HTERT RPE-1 (cell line): ENCODE results near the gene COP1.
"Not testable (repeated sequence)": the region's sequence is repeated elsewhere in the genome, so short reads cannot be mapped to it uniquely, and the experiment has no call there.

ENCODE experiments used
- in situ Hi-C: fragments of 300-500 bp; cut with MboI; formaldehyde crosslinking; loops from 4 replicates; pipeline ENCODE4 v1.14.3; 2020; ENCODE audit warnings: low sequenced_read_pairs

COP1 gene

DNA sequence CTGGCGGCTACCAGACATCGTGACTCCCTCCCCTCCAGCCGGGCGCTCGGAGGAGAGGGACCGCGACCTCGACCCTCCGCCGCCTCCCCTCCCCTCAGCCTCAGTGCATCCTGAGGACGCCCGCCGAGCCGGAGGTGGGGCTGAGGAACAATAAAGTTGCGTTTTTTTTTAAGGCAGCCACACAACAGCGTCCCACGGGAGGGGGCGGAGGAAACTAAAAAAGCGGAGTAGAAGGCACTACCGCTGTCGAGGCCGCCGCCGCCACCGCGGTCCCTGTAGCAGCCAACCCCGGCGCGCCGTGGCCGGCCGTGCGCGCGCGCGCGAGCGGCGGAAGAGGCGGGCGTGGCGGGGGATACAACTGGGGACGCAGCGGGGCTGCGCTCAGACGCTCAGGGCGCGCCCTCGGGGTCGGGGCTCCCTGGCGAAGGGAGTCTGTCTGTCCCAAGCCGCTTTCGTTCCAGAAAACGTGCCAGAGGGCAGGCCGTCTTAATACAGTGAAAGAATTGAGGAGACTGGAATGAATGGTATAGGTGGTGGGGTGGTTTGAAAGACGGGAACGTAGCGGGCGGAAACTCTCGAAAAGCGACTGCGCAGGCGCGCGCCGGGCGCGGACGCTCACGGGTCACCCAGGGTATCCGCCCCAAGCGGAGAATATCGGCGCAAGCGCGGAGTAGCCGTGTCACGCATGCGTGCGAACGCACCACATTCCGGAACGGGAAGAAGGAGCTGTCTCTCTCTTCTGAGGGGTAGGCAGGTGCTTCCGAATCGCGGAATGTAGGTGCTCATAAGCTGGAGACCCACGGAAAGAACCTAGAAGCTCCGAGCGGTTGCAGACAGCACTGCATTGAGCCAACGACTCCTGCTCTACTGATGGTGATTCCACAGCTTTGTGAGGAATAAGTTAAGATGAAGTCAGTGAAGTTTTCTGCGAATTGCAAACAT is at the start of gene COP1:
COP1 (minus strand) TSS at position 326 of the 942 bp plus-strand sequence; CDS start at position 18, 308 bp downstream.
- in situ Hi-C loops, result no loop called here

DNA sequence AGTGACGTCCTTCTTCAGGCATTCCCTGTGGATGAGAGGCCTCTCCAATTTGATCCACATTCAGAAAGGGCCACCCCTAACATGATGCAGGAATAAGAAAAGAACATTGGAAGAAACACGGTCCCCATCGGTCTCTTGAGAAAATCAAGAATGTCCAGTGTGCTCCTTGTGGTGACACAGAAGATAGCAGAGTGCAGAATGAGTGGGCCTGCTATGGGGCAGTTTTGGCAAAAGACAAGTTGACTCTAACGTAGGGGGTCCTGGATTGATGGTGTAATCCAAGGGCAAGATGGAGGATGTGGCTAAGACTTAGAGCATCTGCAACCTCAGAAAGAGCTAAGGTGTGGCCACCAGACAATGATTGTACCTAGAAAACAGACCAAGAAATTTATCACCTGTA is 45.1 kb upstream of the COP1 start:
- in situ Hi-C loops, result no loop called here

DNA sequence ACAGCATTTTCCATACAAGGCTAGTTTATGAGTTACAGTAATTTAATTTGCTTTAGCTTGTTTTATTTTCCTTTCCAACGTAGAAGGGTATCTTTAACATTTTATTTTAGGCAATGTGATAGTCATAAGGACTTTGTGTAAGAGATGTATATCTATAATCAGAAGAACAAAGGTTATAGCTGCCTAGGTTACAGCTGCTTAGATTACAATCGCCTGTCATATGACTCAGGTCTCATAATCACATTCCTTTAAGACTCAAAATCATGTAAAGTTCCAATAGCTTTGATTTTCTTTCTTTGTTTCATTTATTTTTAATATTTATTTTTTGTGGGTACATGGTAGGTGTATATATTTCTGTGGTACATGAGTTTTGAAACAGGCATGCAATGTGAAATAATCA is 37.8 kb upstream of the COP1 start:
- in situ Hi-C loops, result no loop called here

- in situ Hi-C loops, result no loop called here
Observed at GRCh38 chr1:176243746-176244145, 36.7 kb upstream of the COP1 start.

DNA sequence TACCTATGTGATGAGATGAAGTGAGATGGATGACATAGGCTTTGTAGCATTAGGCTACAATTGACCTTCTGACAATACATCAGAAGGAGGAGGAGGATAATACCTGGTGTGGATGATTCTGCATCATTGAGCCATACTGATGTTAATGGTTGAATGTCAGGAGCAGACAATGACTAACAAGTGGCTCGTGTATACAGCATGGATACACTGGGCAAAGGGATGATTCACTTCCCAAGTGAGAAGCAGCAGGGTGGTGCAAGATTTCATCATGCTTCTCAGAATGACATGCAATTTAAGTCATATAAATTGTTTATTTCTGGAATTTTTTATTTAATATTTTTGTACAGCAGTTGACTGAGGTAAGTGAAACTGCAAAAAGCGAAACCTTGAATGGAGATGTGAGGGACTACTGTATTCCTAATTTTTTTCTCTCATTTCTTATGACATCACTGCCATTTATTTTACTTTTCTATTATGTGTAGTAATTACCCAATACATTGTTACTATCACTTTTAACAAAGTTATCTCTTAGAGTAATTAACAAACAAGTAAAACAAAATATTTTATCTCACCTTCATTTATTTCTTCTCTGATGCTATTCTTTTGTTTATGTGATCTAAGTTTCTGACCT is 34.4 kb upstream of the COP1 start:
- in situ Hi-C loops, result no loop called here

GRCh38 chr1:176233657-176234056 is 26.6 kb upstream of the COP1 start:
- in situ Hi-C loops, result not testable (repeated sequence)

DNA sequence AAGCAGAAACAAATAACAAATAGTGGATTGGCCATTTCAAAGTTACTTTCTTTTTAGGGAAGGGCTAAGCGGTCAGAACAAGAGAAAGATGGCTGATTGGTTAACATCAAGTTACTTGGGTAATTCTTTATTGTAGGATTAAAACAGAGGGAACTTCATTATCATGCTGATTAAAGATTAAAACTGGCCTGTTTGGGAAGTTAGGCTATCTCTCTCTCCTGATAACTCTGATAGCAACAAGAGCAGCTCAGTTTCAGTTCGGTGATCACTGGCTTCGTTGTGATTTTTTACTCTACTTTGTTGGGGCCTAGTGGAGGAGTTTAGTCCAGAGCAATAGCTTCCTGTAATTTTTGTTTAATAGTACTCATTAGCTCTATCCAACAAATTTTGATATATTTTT is 20.5 kb upstream of the COP1 start:
- in situ Hi-C loops, result no loop called here

GRCh38 chr1:176225911-176226310 is 18.8 kb upstream of the COP1 start:
- in situ Hi-C loops, result no loop called here

- in situ Hi-C loops, result no loop called here
Observed at GRCh38 chr1:176225479-176225875, 18.4 kb upstream of the COP1 start.

DNA sequence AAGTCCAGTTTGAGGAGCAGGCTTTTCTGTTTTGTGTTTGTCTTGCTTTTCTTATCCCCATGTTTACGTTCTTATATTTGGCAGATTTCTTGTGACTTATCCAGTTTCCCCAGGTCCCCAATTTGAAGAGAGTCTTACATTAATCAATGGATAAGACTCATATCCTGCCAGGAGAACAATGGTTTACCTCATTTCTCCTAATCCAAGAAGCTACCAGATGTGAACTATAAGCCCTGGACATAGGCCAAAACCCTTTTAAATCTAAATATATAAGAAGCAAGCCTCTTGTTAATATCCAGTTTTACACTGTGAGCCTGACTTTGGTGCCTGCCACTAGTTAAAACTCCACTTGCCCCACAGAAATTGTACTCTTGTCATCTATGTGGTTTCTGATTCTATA is 15.1 kb upstream of the COP1 start:
- in situ Hi-C loops, result no loop called here

GRCh38 chr1:176220100-176220689 is 13.1 kb upstream of the COP1 start:
- in situ Hi-C loops, result no loop called here

DNA sequence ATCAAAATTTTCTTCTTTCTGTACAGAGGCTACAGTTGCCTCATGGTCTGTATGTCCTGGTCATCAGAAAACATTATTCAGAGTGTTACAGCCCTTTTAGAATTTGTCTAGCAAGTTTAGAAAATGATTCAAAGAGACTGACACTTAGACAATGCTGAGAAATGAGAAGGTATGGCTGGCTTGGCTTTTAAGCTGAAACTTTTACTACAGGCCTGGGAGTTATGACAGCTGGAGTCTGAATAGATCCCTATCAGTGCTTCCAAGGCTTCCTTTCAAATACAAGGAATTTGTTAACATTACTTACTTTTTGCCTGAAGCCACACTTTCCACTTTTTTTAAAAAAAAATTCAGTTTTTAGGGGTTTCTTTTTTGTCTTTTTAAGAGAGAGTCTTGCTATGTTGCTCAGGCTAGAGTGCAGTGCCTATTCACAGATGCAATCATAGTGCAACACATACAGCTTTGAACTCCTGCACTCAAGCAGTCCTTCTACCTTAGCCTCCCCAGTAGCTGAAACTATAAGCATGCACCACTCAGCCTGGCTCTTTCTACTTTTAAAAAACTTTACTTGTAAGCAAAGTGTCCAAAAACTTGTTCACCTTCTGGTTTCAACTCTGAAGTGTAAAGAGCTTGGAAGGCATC is 10.5 kb upstream of the COP1 start:
- in situ Hi-C loops, result no loop called here

GRCh38 chr1:176216031-176216430 is 8.9 kb upstream of the COP1 start:
- in situ Hi-C loops, result no loop called here

- in situ Hi-C loops, result no loop called here
Observed at GRCh38 chr1:176211396-176212165, 4.5 kb upstream of the COP1 start.

- in situ Hi-C loops, result no loop called here
Observed at GRCh38 chr1:176208034-176208433, 948 bp upstream of the COP1 start.

- in situ Hi-C loops, result no loop called here
Observed at GRCh38 chr1:176206006-176206960, 803 bp downstream of the COP1 start.

- in situ Hi-C loops, result no loop called here
Observed at GRCh38 chr1:176205332-176205914, 1.7 kb downstream of the COP1 start.

DNA sequence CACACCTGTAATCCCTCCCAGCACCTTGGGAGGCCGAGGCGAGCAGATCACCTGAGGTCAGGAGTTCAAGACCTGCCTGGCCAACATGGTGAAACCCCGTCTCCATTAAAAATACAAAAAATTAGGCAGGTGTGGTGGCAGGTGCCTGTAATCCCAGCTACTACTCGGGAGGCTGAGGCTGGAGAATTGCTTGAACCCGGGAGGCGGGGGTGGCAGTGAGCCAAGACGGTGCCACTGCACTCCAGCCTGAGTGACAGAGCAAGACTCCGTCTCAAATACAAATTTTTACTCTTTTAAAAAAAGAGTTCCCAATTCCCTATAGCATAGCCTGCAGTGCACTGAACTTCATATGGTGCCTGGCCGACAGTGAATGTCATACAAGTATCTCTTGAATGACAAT is 2.4 kb downstream of the COP1 start:
- in situ Hi-C loops, result not testable (repeated sequence)

- in situ Hi-C loops, result no loop called here
Observed at GRCh38 chr1:176203735-176204134, 3.4 kb downstream of the COP1 start.
